Skin of body (tissue), 2 donors: ENCODE results near the gene RNASEL. TPM values are rescaled to one million over a fixed set of nuclear protein-coding genes. Genes with fewer than 3 reads are reported as not detected.
A peak's percentile ranks its signal among the peaks of the same experiment; 100 is the strongest.

Experiments
- DNase-seq: peaks from one replicate; lab custom pipeline; 2025; lab: John Stamatoyannopoulos, UW
- total RNA-seq: library from RNA; depleted of rRNA; stranded (reverse); fragments of >200 nt; gene quantifications from one replicate; pipeline ENCODE4 v1.2.3, GENCODE V29; 2014

The RNASEL gene
- total RNA-seq, 1 donor from 2014 or later, result 6.6 TPM

DNA sequence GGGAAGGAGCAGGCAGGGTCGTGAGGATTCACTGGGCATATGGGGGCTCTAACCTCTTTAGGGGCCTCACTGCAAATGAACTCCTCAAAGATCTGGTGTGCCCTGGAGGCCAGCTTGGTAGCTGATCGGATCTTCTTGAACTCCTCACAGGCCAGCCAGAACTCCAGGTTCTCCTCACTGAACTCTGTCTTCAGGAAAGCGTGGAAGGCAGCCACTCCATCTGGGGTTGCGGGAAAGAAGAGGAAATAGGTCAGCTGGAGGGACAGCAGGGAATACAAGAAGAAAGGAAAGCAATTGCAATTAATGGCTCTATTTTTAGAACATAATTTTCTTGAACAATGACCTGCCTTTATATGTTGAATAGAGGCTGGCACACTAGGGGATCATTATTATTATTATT lies 12.9 kb upstream of the RNASEL start:
- DNase-seq, result no peak

DNA sequence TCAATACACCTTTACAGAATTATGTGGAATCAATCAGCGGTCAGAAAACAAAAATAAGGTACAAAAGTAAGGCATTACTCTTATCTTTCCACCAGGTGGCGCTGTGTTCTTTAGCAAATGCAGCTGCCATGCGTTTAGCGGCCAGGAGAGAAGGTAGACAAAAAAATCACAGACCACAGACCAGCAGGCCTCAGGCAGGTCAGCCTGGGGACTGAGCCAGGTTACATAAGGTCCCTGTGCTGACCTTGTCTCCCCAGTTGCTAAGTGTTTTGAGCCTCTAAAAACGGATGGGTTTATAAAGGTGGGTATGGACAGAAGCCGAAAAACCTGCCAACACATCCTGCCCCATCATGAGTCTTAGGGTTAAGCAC lies 12.3 kb upstream of the RNASEL start:
- peak; percentile 42 for DNase-seq

DNA sequence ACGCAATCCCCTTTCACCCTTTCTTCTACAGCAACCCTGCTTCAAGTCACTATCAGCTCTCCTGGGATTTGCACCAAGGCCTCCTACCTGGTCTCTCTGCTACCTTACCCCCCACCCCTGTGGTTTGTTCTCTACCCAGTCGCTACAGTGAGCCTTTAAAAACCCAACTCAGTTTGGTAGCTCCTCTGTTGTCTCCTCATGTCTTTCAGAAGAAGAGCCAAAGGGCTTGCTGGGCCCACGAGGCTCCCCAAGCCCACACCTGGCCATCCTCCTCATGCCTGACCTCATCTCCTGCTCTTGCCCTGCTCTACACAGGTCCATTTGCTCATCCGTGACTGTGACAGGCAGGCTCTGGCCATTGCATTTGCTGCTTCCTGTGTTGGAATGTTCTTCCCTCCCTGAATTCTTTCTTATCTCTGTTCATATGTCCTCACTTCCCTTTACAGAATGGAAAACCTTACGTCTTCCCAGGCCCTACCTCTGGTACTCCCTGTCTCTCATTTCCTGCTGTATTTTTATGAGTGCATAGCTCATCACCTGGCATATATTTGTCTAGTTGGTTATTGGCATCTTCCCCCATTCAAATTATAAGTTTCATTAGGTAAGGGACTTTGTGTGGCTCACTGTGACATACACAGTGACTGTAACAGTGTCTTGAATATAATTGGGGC lies 11.8 kb upstream of the RNASEL start:
- DNase-seq, result no peak

DNA sequence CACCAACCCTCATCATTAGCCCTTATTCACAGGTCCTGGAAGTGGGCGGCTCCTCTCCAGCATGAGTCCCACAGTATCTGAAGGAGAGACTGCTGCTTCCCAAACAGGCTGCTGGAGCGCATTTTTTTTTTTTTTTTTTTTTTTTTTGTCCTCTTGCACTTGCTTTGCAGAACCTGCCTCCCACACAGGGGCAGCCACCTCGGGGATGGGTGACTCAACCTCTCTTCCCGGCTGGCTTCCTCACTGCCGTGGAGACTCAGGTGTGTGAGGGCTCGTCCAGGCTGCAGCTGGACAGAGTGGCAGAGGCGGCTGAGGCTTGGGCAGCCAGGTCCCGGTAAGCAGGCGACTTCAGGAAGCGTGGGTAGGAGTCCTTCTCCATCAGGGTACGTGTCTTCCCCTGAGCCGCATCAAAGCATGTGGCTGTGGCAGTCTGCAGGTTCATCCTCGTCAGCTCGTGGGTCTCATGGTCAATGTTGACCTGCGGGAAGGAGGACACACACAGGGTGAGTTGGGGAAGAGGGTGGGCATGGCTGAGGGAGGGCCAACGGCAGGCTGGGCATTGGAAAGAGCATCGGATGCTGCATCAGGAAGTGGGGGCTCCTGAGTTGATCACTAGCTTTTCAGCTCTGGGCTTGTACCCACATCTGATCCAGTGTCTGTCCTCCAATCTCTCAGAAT lies 11.1 kb upstream of the RNASEL start:
- DNase-seq, result no peak

DNA sequence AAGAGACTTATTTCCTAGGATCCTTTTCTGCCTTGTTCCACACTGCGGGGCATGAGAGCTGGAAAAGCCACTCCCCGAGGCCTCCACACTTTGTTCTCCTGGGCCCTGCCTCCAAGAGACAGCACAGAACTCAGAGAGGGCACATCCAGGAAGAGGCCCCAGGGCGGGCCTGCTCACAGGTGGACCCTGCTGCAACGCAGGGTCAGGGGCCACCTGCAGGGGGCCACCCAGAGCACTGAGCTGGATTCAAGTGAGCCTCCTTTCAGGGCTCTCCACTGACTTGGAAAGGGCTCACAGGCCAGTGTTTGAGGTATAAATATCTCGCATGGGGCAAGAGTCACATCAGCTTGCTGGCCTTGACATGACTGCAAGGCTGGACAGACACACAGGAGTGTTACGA lies 10.3 kb upstream of the RNASEL start:
- no peak for DNase-seq

DNA sequence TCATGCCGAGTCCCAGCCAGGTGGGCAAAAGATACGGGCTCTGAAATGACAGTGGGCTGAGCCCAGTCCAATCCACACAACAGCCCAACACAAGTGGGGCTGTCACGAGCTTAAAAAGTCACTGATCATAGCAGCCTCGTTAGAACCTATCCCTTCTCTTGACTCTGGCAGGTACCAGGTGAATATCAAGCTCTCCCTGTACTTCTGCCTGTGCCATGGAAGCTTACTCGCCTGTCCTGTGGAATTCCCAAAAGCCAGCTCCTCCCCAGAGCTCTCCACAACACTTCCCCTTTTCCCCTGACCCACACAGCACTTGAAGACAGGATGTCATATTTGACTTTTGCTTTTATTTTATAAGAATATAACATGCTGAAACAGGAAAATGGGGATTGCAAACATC lies 9.2 kb upstream of the RNASEL start:
- no peak for DNase-seq

DNA sequence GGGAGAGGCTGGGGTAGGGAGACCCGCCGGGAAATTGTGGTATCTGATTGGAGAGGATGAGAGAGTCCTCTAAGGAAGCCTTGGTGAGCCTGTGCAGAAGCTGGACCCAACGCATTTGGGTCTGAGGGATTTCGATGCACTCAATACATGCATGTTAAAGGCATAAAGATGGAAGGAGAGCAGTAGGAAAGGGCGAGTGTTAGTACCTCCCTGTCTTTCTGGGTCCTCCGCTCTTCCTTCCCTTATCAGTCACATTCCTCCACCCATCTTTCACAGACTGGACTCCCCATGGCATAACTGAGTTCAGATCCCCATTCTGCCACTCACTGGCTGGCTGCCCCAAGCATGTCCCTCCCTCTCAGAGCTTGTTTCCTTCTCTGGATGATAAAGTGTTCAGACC lies 7.9 kb upstream of the RNASEL start:
- DNase-seq, result no peak

DNA sequence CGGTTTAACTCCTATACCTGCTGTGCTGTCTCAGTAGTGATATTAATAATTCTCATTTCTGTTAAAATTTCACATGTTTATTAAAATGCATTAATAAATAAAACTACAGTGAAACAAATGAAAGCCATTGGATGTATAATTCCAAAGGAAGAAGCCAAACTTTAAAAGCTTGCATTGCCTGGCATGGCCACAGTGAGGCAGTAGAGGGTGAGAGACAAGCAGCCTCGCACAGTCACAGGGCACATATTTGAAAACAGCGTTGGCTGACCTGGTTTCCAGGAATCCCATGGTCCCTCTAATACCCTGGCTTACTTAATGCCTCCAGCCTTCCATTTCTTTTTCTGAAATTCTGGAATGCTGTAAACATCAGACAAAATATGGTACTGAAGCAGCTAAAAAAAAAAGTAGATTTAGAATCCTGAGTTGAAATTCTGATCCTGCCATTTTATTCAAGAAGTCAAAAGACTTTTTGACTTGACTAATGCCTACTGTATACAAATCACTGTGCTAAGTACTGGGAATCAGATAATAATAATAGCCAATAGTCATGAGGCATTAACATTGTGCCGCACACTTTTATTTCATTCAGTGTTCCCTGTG lies 6.7 kb upstream of the RNASEL start:
- DNase-seq, result peak; percentile 49

DNA sequence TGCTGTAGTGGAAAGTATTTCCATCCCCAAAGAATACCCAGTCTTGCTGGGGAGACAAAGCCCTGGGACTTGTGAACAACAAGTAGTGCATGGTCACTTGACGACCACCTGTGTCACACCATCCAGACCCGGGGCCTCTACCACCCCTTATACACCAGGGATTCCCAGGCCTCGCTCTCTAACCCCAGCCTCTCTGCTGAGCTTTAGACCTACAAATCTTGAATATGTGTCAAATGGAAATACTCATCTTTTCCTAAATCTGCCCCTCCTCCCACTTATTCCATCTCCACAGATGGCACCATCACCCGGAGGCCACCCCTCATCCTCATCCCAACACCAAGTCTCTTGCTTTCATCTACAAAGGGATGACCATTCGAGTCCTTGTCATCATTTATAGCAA lies 875 bp upstream of the RNASEL start:
- DNase-seq, result no peak

DNA sequence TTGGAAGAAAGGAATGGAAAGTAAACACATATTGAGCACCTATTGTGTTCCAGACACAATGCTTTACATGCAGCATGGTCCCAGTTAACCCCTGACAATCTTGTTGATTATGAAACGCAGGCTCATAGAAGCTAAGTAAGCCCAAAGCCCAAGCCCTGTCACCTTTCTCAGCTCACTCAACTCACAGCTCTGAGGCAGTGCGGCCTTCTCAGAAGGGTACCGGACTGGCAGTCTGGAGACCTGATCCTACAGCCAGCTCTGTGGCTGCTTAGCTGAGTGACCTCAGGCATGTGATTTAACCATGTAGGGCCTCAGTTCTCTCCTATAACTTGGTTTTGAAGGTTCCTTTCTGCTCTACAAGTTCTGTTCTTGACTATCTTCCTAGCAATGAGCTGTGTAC lies 464 bp upstream of the RNASEL start:
- no peak for DNase-seq

DNA sequence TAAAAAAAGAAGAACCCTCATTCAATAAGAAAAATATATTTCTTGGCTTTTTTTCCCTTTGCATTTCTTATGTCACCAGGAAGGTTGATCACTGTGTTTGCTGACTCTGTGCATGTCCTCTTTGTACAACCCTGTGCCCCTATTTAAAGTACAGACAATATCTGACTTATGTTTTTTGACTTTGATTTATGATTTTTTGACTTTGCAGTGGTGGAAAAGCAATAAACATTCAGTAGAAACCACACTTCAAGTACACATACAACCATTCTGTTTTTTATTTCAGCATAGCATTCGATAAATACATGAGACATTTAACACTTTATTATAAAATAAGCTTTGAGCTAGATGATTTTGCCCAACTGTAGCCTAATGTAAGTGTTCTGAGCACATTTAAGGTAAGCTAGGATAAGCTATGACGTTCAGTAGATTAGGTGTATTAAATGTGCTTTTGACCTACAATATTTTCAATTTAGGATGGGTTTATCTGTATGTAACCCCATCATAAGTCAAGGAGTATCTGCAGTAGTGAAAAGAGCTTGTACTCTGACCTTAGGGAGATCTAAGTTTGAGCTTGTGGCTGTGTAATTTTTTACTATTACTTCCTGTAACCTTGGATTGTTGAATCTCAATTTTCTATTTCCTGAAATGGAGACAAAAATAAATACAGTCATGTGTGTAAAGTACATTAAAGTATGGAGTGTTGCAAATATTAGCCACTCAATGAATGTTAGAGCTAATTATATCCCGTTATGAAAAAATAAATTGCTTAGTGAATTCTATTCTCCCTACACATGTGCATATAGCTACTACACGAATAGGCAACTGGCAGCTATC lies 1.2 kb downstream of the RNASEL start:
- no peak for DNase-seq

DNA sequence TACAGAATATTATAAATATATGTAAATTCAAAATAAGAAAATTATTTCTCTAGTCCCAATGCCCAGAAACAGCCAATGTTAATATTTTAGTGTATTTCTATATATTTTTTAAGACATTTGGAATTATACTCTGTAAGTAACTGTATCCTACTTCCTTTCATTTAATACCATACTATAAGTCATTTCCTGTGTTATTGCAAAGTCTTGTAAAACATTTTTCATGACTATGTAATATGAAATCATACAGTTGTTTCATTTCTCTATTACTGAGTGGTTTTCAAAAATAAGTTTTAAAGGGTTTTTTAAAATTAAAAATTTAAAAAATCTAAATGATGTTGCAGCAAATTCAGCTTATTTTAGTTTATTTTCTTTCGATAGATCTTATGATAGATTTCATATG lies 2.0 kb downstream of the RNASEL start:
- no peak for DNase-seq

DNA sequence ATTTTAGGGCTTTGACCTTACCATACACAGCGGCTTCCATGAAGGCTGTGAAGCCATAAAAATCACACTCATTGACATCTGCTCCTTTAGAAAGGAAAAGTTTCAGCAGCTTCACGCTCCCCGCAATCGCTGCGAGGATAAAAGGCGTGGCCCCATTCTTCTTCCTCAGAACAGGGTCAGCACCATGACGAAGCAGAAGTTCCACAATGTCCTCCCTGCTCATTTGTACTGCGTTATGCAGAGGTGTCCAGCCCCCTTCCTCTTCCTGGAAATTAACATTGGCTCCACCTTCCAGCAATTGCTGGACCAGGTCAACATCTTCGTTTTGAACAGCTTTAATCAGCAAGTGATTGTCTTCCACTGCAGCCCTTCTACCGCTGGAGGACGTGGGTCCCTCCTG lies 2.7 kb downstream of the RNASEL start:
- no peak for DNase-seq

DNA sequence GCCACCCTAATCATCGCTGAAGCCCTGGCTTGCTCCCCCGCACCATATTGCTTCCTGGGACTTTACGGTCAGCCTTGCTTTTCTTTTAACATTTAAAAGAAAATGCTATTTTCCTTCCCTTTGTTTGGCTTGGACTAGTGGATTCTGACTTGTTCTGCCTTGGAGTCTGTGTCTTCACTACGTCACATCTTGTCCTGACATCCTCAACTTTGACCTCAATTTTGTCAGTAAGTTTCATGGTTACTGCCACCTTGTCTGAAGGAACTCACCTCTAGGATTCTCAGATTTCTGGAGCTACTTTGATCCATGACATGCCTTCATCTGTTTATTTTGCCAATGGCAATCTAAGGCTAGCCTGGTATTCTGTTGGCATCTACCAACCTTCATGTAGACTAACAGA lies 4.3 kb downstream of the RNASEL start:
- DNase-seq, result no peak

DNA sequence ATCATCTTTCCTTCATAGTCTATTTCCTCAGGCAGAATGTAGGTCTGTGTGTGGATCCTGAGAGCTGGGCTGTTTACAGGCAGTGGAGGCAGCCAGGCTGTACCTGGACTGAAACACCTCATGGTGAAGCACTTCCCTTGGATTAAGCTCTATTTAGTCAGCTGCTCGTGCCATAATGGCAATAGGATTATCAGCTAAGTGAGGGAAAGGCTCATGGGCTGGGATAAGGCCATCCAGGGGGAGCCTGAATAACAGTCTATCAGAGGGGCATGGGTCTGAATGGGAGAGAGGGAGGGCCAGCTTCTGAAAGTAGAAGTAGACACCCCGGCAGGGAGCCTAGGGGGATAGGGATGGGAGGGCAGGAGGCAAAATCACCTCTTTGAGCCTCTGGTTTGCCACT lies 8.3 kb downstream of the RNASEL start:
- no peak for DNase-seq

DNA sequence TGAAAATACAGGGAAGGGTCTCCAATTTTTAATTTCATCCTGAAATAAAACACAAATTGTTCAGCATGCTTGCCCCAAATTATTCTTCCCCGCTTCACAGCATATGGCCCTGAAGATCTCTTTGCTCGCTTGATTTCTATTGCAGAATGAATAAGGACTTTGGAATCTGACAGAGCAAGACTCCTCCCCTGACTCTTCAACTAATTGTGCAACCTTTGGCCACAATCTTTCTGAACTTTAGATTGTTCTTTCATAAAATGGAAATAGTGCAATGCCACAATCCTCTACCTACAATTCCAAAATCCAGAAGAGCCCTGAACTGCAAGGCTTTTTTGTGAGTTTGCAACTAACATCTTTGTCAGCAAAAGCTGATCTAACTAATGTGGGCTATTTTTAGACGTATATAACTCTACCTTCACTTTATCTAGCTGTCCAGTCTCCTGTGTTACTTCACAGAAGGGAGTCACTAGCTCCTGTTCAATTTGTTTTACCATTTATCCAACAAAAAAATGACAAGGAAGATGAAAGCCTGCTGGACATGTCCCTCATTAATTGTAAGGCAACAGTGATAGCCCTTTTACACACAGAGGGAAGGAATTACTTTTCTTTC lies 13.4 kb downstream of the RNASEL start:
- no peak for DNase-seq

DNA sequence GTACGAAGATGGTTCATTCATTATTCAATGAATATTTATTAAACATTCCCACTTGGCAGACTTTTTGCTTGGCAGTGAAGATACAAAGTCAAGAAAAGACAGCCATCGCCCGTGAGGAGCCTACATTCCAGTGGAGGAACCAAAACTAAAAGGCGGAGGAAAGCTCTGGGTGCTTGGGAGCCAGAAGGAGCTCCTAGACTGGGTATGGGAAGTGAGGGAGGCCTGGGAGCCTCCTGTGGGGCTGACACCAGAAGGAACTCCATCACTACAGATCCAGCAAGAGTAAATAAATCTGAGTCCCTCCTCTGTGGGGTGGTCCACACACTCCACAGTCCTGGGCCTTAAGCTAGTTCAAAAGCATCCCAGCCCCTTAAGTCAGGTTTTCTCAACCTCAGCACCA lies 14.9 kb downstream of the RNASEL start:
- no peak for DNase-seq

DNA sequence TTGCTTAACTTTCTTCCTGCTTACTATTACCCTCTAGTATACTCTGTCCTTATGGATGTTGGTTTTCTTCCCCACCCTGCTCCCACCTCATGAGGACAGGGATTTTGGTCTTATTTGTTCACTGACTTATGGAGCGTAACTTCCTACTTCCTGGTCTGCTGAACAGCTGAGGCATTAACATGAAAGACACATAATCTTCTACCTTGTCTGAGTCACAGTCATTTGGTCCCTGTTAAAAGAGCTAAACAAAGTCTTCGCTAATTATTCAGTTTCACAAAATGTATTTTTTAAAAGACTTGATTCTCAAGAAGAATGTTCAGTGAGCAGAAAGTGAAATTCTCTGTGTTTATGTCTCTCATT lies 18.5 kb downstream of the RNASEL start:
- no peak for DNase-seq

DNA sequence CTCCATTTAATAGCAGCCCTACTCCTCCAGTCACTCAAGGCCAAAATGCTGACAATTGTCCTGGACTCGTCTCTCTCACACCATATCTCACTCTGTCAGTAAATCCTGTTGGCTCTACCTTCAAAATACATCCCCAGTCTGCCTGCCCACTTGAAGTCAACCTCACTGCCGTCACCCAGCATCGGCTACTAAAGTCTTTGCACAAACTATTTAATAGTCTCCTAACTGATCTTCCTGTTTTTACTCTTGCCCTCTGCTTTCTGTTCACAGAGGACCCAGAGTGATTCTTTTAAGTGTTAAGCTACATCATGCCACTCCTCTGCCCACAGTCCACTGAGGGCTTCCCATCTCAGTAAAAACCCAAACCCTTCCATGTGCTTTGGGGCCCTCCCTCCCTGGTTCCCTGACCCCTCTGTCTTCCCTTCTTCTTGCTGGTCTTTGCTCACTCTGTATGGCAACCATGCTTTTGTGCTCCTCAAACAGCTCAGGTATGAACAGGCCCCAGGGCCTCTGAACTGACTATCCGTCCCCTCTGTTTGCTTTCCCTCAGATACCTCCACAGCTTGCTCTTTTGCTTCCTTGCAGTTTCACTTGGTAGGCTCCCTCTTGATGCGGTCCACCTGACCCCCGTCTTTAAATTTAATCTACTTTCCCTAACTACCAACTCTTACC lies 19.0 kb downstream of the RNASEL start:
- DNase-seq, result no peak

DNA sequence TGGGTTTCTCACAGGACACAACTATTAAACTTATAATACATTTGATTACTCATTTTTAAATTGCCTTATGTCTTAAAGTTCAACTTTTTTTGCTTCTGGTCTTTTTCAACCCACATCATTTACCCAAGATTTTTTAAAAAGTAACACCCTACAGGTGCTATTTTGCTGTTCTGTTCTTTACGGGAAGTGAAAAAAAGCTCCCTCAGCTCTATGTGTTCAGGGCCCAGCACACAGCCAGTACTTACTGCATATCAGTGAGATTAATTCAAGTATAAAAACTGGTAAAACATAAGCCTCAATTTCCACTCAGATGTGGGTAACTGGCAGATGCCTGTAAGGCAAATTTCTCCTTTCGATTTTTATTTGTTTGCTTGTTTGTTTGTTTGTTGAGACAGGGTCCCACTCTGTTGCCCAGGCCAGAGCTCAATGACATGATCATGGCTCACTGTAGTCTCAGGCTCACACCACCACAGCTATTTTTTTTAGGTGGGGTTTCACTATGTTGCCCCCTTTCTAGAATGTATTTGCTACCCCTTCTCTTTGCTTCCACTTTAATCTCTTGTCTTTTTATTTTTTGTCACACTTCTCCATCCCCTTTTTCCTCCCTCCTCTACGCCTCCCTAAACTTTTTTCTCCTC lies 20.3 kb downstream of the RNASEL start:
- no peak for DNase-seq

DNA sequence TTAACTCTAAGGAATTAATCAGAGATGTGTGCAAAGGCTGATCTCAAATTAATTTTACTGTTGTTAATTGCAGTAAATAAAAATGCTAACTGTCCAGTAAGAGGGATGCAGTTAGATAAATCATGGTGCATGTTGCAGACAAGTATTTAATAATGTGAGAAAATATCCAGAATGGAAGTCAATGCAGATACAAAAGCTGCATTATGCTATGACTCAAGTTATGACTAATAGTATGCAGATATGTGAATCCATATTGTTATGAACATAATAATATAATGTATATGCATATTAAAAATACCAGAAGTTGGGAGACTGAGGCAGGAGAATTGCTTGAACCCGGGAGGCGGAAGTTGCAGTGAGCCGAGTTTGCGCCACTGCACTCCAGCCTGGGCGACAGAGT lies 21.4 kb downstream of the RNASEL start:
- DNase-seq, result no peak
